ENCODE results near the gene MGRN1. TPM values are rescaled to one million over a fixed set of nuclear protein-coding genes. Genes with fewer than 3 reads are reported as not detected.

Gene MGRN1
- polyA plus RNA-seq, 3 donors: 3.7 to 48.2 (median 4.7) TPM

- H3K4me1 ChIP-seq (ENCODE audit: control insufficient read depth in 1 of 2, insufficient read depth in 2 of 2, low read length in 2 of 2): peaks cover 4 to 11% of the 10 kb centered on the region in 2 donors
- WGBS (ENCODE audit: insufficient coverage): 96% methylated on average over 23 of the region's 25 CpGs
These were observed 27.9 kb downstream of the MGRN1 start for GRCh38 chr16:4652561-4652960.

More at GRCh38 chr16:4652561-4652960, 27.9 kb downstream of the MGRN1 start:
- Histone ChIP-seq H4K20me1 (ENCODE audit: insufficient read depth, low read length) (peaks cover 85% of the 10 kb centered on the region), H3K79me2 (ENCODE audit: insufficient read depth, low read length) (peaks cover 42% of the 10 kb centered on the region), H2AFZ (ENCODE audit: insufficient read depth, low read depth, low read length, poor library complexity, severe bottlenecking) (no peak overlapping the region), H3K27ac (ENCODE audit: low read depth in 1 of 2, low read length in 2 of 2) (no peak overlapping the region), H3K36me3 (replicated peaks in 1 of 2; ENCODE audit: control insufficient read depth in 1 of 2, insufficient read depth in 2 of 2, low read length in 2 of 2) (peaks cover 63 to 81% of the 10 kb centered on the region in 2 donors), H3K27me3 (ENCODE audit: control insufficient read depth in 2 of 2, insufficient read depth in 2 of 2, low read length in 2 of 2) (no peaks in the 10 kb centered on the region), H3K4me3 (replicated peaks in 1 of 3; ENCODE audit: low read depth in 2 of 3, low read length in 3 of 3) (no peak overlapping the region), H3K4me2 (replicated peaks; ENCODE audit: extremely low read depth, low read length, poor library complexity, severe bottlenecking) (no peak overlapping the region), H3K9ac (ENCODE audit: insufficient read depth, low read length, poor library complexity, severe bottlenecking) (no peak overlapping the region), H3K9me3 (replicated peaks in 1 of 2; ENCODE audit: control insufficient read depth in 1 of 2, insufficient read depth in 1 of 2, low read length in 2 of 2) (peaks cover 0 to 3% of the 10 kb centered on the region in 2 donors)
- Mint-ChIP-seq H3K9me3 (no peaks in the 10 kb centered on the region), H3K27ac (peak overlapping the region in 1 of 7 donors; percentile 58), H3K27me3 (ENCODE audit: low read depth in 3 of 3) (no peaks in the 10 kb centered on the region), H3K36me3 (peaks cover 67 to 89% of the 10 kb centered on the region in 2 donors), H3K4me3 (no peak overlapping the region), H3K4me1 (peaks cover 9% of the 10 kb centered on the region)
- intact Hi-C loops (cut with micrococcal nuclease): loop anchor here in 1 of 2 donors (5.0 kb wide), 1 partner anchor 40 kb away; the partner anchor contains the start of gene UBALD1
- TF ChIP-seq CTCF (IDR thresholded peaks at IDR 0.05): no peak
- no peak for DNase-seq

All from CD14-positive monocyte (primary cell).